ENCODE data around the gene INO80B.

GRCh38 chr2:74426181-74426758 is 28.6 kb upstream of the INO80B start:
- TF ChIP-seq, protein P1, sequence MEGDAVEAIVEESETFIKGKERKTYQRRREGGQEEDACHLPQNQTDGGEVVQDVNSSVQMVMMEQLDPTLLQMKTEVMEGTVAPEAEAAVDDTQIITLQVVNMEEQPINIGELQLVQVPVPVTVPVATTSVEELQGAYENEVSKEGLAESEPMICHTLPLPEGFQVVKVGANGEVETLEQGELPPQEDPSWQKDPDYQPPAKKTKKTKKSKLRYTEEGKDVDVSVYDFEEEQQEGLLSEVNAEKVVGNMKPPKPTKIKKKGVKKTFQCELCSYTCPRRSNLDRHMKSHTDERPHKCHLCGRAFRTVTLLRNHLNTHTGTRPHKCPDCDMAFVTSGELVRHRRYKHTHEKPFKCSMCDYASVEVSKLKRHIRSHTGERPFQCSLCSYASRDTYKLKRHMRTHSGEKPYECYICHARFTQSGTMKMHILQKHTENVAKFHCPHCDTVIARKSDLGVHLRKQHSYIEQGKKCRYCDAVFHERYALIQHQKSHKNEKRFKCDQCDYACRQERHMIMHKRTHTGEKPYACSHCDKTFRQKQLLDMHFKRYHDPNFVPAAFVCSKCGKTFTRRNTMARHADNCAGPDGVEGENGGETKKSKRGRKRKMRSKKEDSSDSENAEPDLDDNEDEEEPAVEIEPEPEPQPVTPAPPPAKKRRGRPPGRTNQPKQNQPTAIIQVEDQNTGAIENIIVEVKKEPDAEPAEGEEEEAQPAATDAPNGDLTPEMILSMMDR (IDR thresholded peaks at IDR 0.05; ENCODE audit: low read depth, low read length, poor library complexity, severe bottlenecking): no peak
- TF ChIP-seq EZH2phosphoT487 (IDR thresholded peaks at IDR 0.05; ENCODE audit: borderline replicate concordance, low read length): no peak
